Right cardiac atrium (tissue), 5 donors: ENCODE measurements around the gene PHF2. TPM values are rescaled to one million over a fixed set of nuclear protein-coding genes. Genes with fewer than 3 reads are reported as not detected.

ENCODE experiments used
- ATAC-seq, 2 donors: fragments of 200-7000 bp; cut with Tn5 transposase; one replicate each; pipeline versions ENCODE4 v1.8.0 to v1.9.1; 2020; ENCODE audit warnings: moderate library complexity in 2 of 2, mild to moderate bottlenecking in 1 of 2
- DNase-seq, 3 donors: peaks; one replicate each; pipeline ENCODE4 v3.0.0-alpha.2; 2020
- H3K27ac ChIP-seq: one replicate; pipeline ENCODE4 v1.5.1; 2013; ENCODE audit warnings: mild to moderate bottlenecking, low read length, control low read depth, moderate library complexity
- H3K27me3 ChIP-seq: one replicate; pipeline ENCODE4 v1.6.1; 2013; ENCODE audit not compliant: control insufficient read depth, insufficient read depth
- H3K4me1 ChIP-seq: one replicate; pipeline ENCODE4 v1.6.1; 2013; ENCODE audit warnings: low read length; ENCODE audit not compliant: control insufficient read depth, insufficient read depth
- H3K4me3 ChIP-seq: one replicate; pipeline ENCODE4 v1.5.1; 2013; ENCODE audit warnings: low read length, control low read depth
- H3K9me3 ChIP-seq: one replicate; pipeline ENCODE4 v1.6.1; 2013; ENCODE audit warnings: low read length; ENCODE audit not compliant: control insufficient read depth
- WGBS: extraction: QIAGEN DNeasy Blood & Tissue Kit; methylation state at CpG from one replicate; pipeline ENCODE4 v1.1.7; 2013; 5-methylcytosine and 5-hydroxymethylcytosine counted together
- intact Hi-C, 4 donors: fragments of 100-400 bp; cut with DNase I; formaldehyde crosslinking; loops; one replicate each; pipeline versions ENCODE4 v1.11.0 to v1.14.0; 2022 to 2023
- polyA plus RNA-seq: library from polyadenylated mRNA; stranded (reverse); fragments of 200-250 nt; gene quantifications from one replicate; pipeline ENCODE4 v1.2.3, GENCODE V29; 2013
- total RNA-seq, 4 donors: library from RNA; stranded (reverse); fragmentation: NEBNext Ultra II Directional; extraction: Animal tissue kit (Norgen Biotek cat#: 25700); gene quantifications; one replicate each; pipeline ENCODE4 v1.2.1, GENCODE V29; 2021
- donor health status: healthy with polysubstance abuse.
- donor health status: DM: no; HTN: yes; CAD: no.
- donor health status: DM: no; HTN: no; CAD: no.
- donor health status: DM: no; HTN: yes; CAD: no; lungs with severe emphysema.
- donor health status: DM: yes; HTN: yes; CAD: no.

The PHF2 gene
- total and polyA plus RNA-seq, 5 donors, result 28.3 to 32.4 (median 31.4) TPM

- WGBS, result 94% methylated on average over 12 of the region's 12 CpGs
- no peaks in the 10 kb centered on the region for H3K4me1 ChIP-seq
- no peak for ATAC-seq
Measured at GRCh38 chr9:93645921-93646639, 69.7 kb downstream of the PHF2 start.

GRCh38 chr9:93646640-93647178 lies 70.3 kb downstream of the PHF2 start:
- DNase-seq (peak in 2 of 3 donors; percentile 40 to 43), ATAC-seq (no peak)
- Histone ChIP-seq H3K27ac (no peak overlapping the region), H3K4me3 (no peak overlapping the region), H3K4me1 (no peaks in the 10 kb centered on the region), H3K27me3 (no peaks in the 10 kb centered on the region), H3K9me3 (no peaks in the 10 kb centered on the region)
- 90% methylated on average over 10 of the region's 10 CpGs for WGBS
- intact Hi-C loops, result no loop called here

More at GRCh38 chr9:93645921-93646639, 69.7 kb downstream of the PHF2 start:
- H3K9me3 ChIP-seq, result no peaks in the 10 kb centered on the region
- no peaks in the 10 kb centered on the region for H3K27me3 ChIP-seq
- H3K4me3 ChIP-seq, result no peak overlapping the region
- no peak overlapping the region for H3K27ac ChIP-seq
- intact Hi-C loops, result no loop called here
- peak in 2 of 3 donors; percentile 27 to 42 for DNase-seq

DNA sequence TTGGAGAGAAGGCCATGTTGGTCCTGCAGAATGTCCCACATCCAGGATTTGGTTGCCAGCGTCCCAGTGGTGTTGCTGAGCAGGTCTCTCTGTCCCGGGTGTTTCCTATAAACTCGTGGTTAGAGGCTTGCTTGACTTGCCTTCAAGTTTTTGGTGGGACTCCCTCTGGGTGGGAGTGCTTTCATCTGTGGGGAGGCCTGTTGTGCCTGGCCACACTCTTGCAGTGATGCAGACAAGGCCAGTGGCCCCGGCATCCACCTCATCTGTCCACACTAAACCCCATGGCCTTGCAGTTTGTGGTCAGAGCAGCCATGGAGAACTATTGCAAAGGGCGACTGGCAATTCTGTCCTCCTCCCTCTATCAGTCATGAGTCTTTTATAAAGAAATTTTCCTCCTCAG lies 71.8 kb downstream of the PHF2 start:
- 93% methylated on average over 5 of the region's 5 CpGs for WGBS
- DNase-seq, result peak in 2 of 3 donors; percentile 28 to 32
- Histone ChIP-seq H3K27me3 (no peaks in the 10 kb centered on the region), H3K4me1 (no peaks in the 10 kb centered on the region), H3K27ac (no peak overlapping the region), H3K9me3 (no peaks in the 10 kb centered on the region), H3K4me3 (no peak overlapping the region)
- ATAC-seq, result no peak
- intact Hi-C loops, result no loop called here

- H3K4me1 ChIP-seq, result no peaks in the 10 kb centered on the region
- DNase-seq, result peak in 2 of 3 donors; percentile 22 to 30
- H3K9me3 ChIP-seq, result no peaks in the 10 kb centered on the region
- 88% methylated on average over 13 of the region's 13 CpGs for WGBS
- H3K27me3 ChIP-seq, result no peaks in the 10 kb centered on the region
- intact Hi-C loops, result no loop called here
- no peak overlapping the region for H3K27ac ChIP-seq
- no peak for ATAC-seq
- H3K4me3 ChIP-seq, result no peak overlapping the region
Measured at GRCh38 chr9:93648836-93649235, 72.5 kb downstream of the PHF2 start.

GRCh38 chr9:93649610-93650261 lies 73.4 kb downstream of the PHF2 start:
- DNase-seq, result no peak
- Histone ChIP-seq H3K9me3 (no peaks in the 10 kb centered on the region), H3K27ac (no peak overlapping the region), H3K4me1 (no peaks in the 10 kb centered on the region), H3K27me3 (no peaks in the 10 kb centered on the region), H3K4me3 (no peak overlapping the region)
- WGBS, result 95% methylated on average over 19 of the region's 19 CpGs
- no peak for ATAC-seq
- intact Hi-C loops, result no loop called here

- H3K27me3 ChIP-seq, result no peaks in the 10 kb centered on the region
- H3K27ac ChIP-seq, result no peak overlapping the region
- H3K9me3 ChIP-seq, result no peaks in the 10 kb centered on the region
- DNase-seq (peak; percentile 15 to 47 (median 40)), ATAC-seq (no peak)
- WGBS, result 94% methylated on average over 11 of the region's 11 CpGs
- intact Hi-C loops, result no loop called here
- no peak overlapping the region for H3K4me3 ChIP-seq
- no peaks in the 10 kb centered on the region for H3K4me1 ChIP-seq
Measured at GRCh38 chr9:93650448-93650847, 74.1 kb downstream of the PHF2 start.

GRCh38 chr9:93651521-93651950 lies 75.2 kb downstream of the PHF2 start:
- WGBS, result 88% methylated on average over 5 of the region's 5 CpGs
- intact Hi-C loops, result no loop called here
- Histone ChIP-seq H3K27ac (no peak overlapping the region), H3K4me1 (no peaks in the 10 kb centered on the region), H3K27me3 (no peaks in the 10 kb centered on the region), H3K9me3 (no peaks in the 10 kb centered on the region), H3K4me3 (no peak overlapping the region)
- peak in 2 of 3 donors; percentile 25 to 29 for DNase-seq
- ATAC-seq, result no peak

DNA sequence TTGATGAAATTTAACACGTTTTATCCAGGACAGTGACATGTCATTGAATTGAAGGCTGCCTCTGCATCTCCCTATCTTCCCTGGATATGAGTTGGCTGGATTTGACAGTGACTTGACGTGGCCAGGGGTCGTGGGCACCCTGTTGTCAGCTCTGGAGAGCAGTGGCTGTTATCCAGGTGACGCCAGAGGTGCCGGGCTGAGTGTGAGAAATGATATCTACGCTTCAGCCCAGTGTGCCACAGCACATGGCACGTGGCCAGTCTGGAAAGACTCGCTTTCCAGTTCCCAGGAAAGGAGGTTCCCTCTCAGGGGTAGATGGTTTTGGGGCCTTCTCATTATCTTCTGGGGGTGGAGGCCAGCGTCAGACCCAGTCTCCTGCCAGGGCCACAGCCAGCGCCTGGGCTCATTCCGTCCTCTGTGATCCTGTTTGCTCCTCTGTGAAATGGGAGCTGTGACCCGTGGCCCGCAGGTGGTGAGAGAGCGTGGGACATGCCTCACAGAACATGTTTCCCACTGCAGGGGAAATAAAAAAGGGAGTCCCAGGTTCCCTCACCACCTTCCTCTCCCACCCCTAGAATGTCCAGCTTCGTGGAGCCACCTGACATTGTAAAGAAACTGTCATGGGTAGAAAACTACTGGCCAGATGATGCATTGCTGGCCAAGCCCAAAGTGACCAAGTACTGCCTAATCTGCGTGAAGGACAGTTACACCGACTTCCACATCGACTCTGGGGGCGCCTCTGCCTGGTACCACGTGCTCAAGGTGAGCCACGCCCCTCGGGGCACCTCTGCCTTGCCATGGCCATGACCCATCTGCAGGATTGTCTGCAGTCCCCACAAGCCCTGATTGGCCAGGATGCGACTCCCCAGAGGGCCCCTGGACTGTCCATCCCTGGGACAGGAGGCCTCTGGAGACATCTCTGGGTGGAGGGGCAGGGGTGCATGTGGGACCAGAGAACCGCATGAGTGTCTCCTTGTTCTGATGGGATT lies 76.5 kb downstream of the PHF2 start:
- no peaks in the 10 kb centered on the region for H3K4me1 ChIP-seq
- intact Hi-C loops, result no loop called here
- peak in 1 of 2 donors; percentile 54 for ATAC-seq
- H3K27ac ChIP-seq, result no peak overlapping the region
- DNase-seq, result peak; percentile 33 to 72 (median 65)
- H3K27me3 ChIP-seq, result no peaks in the 10 kb centered on the region
- no peak overlapping the region for H3K4me3 ChIP-seq
- H3K9me3 ChIP-seq, result no peaks in the 10 kb centered on the region
- WGBS, result 82% methylated on average over 24 of the region's 24 CpGs

DNA sequence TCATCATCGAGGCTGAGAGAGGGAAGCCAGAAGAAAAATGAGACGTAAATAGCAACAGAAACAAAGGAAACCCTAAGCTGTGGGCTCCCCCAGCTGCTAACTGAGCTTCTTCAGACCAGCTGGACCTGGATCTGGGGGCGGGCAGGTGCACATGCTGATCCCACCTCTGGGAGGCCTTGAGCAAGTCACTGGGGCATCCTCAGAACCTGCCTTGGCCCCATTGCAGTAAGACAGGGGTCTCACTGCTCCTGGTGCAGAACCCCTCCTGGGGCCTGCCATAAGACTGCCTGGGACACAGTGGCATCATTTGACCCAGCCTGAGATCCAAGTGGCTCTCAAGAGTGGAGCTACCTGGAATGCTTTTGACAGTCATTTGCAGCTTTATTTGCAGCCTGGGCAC lies 77.4 kb downstream of the PHF2 start:
- no peaks in the 10 kb centered on the region for H3K9me3 ChIP-seq
- ATAC-seq (no peak), DNase-seq (peak in 1 of 3 donors; percentile 32)
- intact Hi-C loops, result no loop called here
- H3K27ac ChIP-seq, result no peak overlapping the region
- WGBS, result 88% methylated on average over 3 of the region's 3 CpGs
- H3K27me3 ChIP-seq, result no peaks in the 10 kb centered on the region
- no peak overlapping the region for H3K4me3 ChIP-seq
- H3K4me1 ChIP-seq, result no peaks in the 10 kb centered on the region

DNA sequence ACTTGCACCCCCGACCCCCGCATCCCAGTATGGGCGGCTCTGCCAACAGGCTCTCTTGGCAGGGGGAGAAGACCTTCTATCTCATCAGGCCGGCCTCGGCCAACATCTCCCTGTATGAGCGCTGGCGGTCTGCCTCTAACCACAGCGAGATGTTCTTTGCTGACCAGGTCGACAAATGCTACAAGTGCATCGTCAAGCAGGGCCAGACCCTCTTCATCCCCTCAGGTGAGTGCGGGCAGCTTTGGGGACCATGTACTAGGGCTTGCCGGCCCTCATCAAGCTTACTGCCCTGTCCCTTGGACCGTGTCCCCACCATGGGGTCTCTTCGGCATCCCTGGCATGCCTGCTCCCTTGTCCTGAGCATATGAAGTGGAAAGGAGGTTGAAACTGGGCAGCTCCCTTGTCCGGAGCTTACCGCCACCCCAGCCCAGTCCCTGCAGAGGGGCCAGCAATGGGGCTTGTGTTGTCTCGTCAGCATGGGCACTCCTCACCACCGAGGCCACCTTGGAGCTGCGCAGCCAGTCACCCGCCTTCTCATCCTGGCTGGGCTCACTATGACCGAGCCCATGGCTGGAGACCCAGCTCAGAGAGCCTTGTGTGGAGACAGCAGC lies 78.1 kb downstream of the PHF2 start:
- intact Hi-C loops, result no loop called here
- 92% methylated on average over 21 of the region's 21 CpGs for WGBS

More for the DNA sequence above, 78.1 kb downstream of the PHF2 start:
- H3K4me1 ChIP-seq, result no peaks in the 10 kb centered on the region
- ATAC-seq (no peak), DNase-seq (peak; percentile 6 to 54 (median 42))
- H3K9me3 ChIP-seq, result no peaks in the 10 kb centered on the region
- no peak overlapping the region for H3K27ac ChIP-seq
- H3K4me3 ChIP-seq, result no peak overlapping the region
- H3K27me3 ChIP-seq, result no peaks in the 10 kb centered on the region
